Tibial nerve (tissue), 4 donors: ENCODE results near the gene SFT2D2. TPM values are rescaled to one million over a fixed set of nuclear protein-coding genes. Genes with fewer than 3 reads are reported as not detected.

Experiments
- DNase-seq, 2 donors: peaks; one replicate each; pipeline ENCODE4 v3.0.0-alpha.2; 2019; ENCODE audit warnings: low spot score in 2 of 2
- H3K27ac ChIP-seq, 4 donors: fragments of 200-600 bp; sonication (generic) in 3 of 4; one replicate each; pipeline ENCODE4 v1.5.1; 2017 to 2019; ENCODE audit warnings: mild to moderate bottlenecking in 1 of 4
- H3K27me3 ChIP-seq, 2 donors: fragments of 200-600 bp; sonication (generic) in 1 of 2; one replicate each; pipeline versions ENCODE4 v1.5.1 to v1.6.0; 2017 to 2019
- H3K36me3 ChIP-seq, 3 donors: fragments of 200-600 bp; sonication (generic); one replicate each; pipeline ENCODE4 v1.5.1; 2018 to 2019
- H3K4me1 ChIP-seq, 4 donors: fragments of 200-600 bp; sonication (generic) in 3 of 4; one replicate each; pipeline ENCODE4 v1.5.1; 2017 to 2019
- H3K4me3 ChIP-seq, 4 donors: fragments of 200-600 bp; sonication (generic) in 3 of 4; one replicate each; pipeline ENCODE4 v1.5.1; 2017 to 2019; ENCODE audit warnings: mild to moderate bottlenecking in 1 of 4, moderate library complexity in 1 of 4
- H3K9me3 ChIP-seq, 4 donors: fragments of 200-600 bp; sonication (generic) in 3 of 4; one replicate each; pipeline ENCODE4 v1.5.1; 2017 to 2019
- EP300 ChIP-seq, 2 donors: sonication (generic); formaldehyde crosslinking; IDR thresholded peaks; one replicate each; pipeline ENCODE4 v1.6.1; 2017; ENCODE audit warnings: antibody characterized with exemption in 2 of 2, mild to moderate bottlenecking in 1 of 2
- POLR2A ChIP-seq, 2 donors: fragments of 450-650 bp; IDR thresholded peaks; one replicate each; pipeline ENCODE4 v1.6.1; 2017; ENCODE audit warnings: antibody characterized with exemption in 2 of 2, mild to moderate bottlenecking in 2 of 2, moderate library complexity in 2 of 2
- WGBS, 2 donors: methylation state at CpG; one replicate each; pipeline ENCODE4 v1.1.5; 2018; 5-methylcytosine and 5-hydroxymethylcytosine counted together
- total RNA-seq, 4 donors: library from RNA; depleted of rRNA; stranded (reverse); fragments of >200 nt; gene quantifications; one replicate each; pipeline ENCODE4 v1.1.0, GENCODE V29; 2016
- TF ChIP-seq, protein P1 (sequence below), 5 experiments: fragments of 200-600 bp in 3 of 5; fragments of 450-650 bp in 2 of 5; sonication (generic) in 3 of 5; IDR thresholded peaks; one replicate each; pipeline ENCODE4 v1.5.1; 2016 to 2019; ENCODE audit warnings: antibody characterized with exemption in 5 of 5, mild to moderate bottlenecking in 3 of 5, moderate library complexity in 2 of 5

Gene SFT2D2
- total RNA-seq, 4 donors from 2014 or later, result 34.5 to 43.8 (median 42.2) TPM

DNA sequence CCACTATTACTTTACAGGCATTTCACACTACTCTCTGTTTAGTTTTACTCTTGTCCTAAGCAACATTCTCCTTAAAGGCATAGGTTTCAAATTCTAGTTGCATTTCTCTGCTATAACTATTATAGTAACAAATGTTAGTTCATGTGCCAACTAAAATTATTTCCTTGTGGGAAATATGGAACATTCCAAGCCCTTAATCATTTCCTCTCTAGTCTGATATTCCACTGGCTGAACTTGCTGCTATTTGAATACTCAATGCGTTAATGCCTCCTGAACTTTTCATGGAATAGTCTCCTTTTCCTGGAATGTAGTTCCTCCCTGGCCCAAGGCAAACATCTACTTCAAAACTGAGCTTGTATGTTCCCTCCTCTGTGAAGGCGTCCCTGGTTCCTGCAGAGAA lies 35.6 kb downstream of the SFT2D2 start:
- H3K27ac ChIP-seq, result no peak overlapping the region
- no peak for TF ChIP-seq EP300 (IDR thresholded peaks at IDR 0.05)
- TF ChIP-seq POLR2A (IDR thresholded peaks at IDR 0.05), result no peak
- TF ChIP-seq, protein P1, sequence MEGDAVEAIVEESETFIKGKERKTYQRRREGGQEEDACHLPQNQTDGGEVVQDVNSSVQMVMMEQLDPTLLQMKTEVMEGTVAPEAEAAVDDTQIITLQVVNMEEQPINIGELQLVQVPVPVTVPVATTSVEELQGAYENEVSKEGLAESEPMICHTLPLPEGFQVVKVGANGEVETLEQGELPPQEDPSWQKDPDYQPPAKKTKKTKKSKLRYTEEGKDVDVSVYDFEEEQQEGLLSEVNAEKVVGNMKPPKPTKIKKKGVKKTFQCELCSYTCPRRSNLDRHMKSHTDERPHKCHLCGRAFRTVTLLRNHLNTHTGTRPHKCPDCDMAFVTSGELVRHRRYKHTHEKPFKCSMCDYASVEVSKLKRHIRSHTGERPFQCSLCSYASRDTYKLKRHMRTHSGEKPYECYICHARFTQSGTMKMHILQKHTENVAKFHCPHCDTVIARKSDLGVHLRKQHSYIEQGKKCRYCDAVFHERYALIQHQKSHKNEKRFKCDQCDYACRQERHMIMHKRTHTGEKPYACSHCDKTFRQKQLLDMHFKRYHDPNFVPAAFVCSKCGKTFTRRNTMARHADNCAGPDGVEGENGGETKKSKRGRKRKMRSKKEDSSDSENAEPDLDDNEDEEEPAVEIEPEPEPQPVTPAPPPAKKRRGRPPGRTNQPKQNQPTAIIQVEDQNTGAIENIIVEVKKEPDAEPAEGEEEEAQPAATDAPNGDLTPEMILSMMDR (IDR thresholded peaks at IDR 0.05), result no peak
- 46 to 57% methylated on average over 2 of the region's 2 CpGs for WGBS, 2 donors
- H3K4me1 ChIP-seq, result peaks cover 0 to 14% (median 2%) of the 10 kb centered on the region in 4 donors
- peaks cover 0 to 12% (median 2%) of the 10 kb centered on the region in 4 donors for H3K9me3 ChIP-seq
- H3K27me3 ChIP-seq, result no peaks in the 10 kb centered on the region
- no peak for DNase-seq
- no peak overlapping the region for H3K4me3 ChIP-seq
- peaks cover 0 to 36% (median 0%) of the 10 kb centered on the region in 3 donors for H3K36me3 ChIP-seq

DNA sequence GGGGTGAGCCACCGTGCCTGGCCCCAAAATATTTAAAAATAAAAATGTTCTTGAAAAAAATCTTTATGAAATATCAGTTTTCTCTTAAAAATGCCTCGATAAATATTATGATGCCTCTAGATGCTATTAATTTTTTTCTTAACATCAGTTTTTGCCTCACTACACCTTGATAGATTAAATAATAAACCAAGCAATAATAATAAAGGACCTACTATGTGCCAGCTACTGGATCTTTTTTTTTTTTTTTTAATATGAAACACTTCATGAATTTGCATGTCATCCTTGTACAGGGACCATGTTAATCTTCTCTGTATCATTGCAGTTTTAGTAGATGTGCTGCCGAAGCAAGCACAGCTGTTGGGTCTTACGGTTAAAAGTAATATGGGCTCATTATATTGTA lies 37.3 kb downstream of the SFT2D2 start:
- H3K27me3 ChIP-seq, result no peaks in the 10 kb centered on the region
- WGBS, 2 donors, result 87 to 90% methylated on average over 4 of the region's 4 CpGs
- H3K9me3 ChIP-seq, result no peaks in the 10 kb centered on the region
- no peak for DNase-seq
- H3K4me3 ChIP-seq, result no peak overlapping the region
- H3K4me1 ChIP-seq, result peaks cover 0 to 14% (median 2%) of the 10 kb centered on the region in 4 donors
- peaks cover 0 to 23% (median 0%) of the 10 kb centered on the region in 3 donors for H3K36me3 ChIP-seq
- TF ChIP-seq EP300 (IDR thresholded peaks at IDR 0.05) (no peak), POLR2A (IDR thresholded peaks at IDR 0.05) (no peak)
- TF ChIP-seq, protein P1 (IDR thresholded peaks at IDR 0.05), result no peak
- H3K27ac ChIP-seq, result no peak overlapping the region

DNA sequence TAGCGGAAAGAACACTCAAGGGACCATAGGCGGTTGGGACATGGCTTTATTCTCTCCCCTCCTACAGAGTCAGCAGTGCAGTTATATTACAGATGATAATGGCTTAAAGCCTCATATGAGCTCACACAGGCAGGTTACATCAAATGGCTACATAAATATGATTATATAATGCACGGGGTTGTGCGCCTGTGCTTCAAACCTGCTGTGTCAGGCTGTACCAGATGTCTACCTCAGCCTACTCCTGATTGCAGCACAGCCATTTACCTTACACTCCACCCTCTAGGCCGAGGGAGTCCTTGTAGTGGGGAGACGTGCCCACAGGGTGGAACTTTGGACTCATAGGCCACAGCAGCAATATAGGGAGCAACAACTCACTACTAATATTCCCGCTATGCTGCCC lies 38.5 kb downstream of the SFT2D2 start:
- H3K27ac ChIP-seq, result no peak overlapping the region
- TF ChIP-seq POLR2A (IDR thresholded peaks at IDR 0.05) (no peak), EP300 (IDR thresholded peaks at IDR 0.05) (no peak)
- TF ChIP-seq, protein P1 (IDR thresholded peaks at IDR 0.05), result no peak
- 96 to 97% methylated on average over 7 of the region's 7 CpGs for WGBS, 2 donors
- no peak overlapping the region for H3K4me3 ChIP-seq
- DNase-seq, result no peak
- H3K27me3 ChIP-seq, result no peaks in the 10 kb centered on the region
- peaks cover 0 to 14% (median 2%) of the 10 kb centered on the region in 4 donors for H3K4me1 ChIP-seq
- H3K36me3 ChIP-seq, result peaks cover 0 to 29% (median 0%) of the 10 kb centered on the region in 3 donors
- no peaks in the 10 kb centered on the region for H3K9me3 ChIP-seq

DNA sequence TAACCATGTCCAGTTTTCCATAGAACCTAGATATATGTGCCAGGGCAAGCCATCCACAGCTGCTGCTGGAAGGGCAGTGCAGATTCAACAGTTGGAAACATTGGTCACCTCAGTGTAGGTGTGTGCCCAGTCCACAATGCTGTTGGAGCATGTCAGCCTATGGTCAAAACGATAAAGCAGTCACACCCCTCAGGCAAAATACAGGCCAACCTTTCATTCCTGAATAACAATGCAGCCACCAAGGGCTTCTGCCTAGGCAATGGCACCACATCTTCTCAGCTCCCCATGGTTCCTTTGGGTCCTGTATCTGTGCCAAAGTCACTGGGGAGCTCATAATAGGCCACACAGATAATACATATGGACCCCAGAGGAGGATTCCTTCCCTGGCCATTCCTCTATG lies 39.8 kb downstream of the SFT2D2 start:
- H3K4me3 ChIP-seq, result no peak overlapping the region
- H3K27ac ChIP-seq, result no peak overlapping the region
- peaks cover 0 to 13% (median 2%) of the 10 kb centered on the region in 4 donors for H3K4me1 ChIP-seq
- DNase-seq, result no peak
- peaks cover 0 to 42% (median 0%) of the 10 kb centered on the region in 3 donors for H3K36me3 ChIP-seq
- TF ChIP-seq, protein P1 (IDR thresholded peaks at IDR 0.05), result no peak
- TF ChIP-seq POLR2A (IDR thresholded peaks at IDR 0.05) (no peak), EP300 (IDR thresholded peaks at IDR 0.05) (no peak)
- no peaks in the 10 kb centered on the region for H3K9me3 ChIP-seq
- H3K27me3 ChIP-seq, result no peaks in the 10 kb centered on the region
- 86 to 95% methylated on average over 1 of the region's 1 CpG for WGBS, 2 donors

DNA sequence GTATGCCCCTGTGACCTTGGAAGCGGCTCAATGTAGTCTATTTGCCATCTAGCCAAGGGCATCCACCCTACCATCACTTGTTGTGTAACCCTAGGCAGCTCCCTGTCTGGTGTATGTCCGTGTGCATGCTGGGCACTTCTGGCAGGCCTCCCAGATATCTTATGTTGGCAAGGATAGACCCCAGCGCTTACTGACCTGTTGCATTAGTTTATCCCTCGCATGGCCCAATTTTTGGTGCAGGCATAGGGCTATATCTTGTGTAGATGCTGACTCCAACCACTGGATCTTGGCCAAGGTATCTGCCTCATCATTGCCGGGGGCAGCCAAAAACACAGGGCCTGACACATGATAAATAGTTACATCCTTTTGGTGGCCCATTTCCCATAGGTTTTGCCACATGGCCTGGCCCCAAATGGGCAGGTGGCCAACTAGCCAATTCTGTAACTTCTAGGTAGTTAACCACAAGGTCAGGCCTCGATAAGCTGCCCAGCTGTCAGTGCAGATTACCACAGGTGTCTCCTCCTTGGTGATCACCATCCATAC lies 40.9 kb downstream of the SFT2D2 start:
- H3K27me3 ChIP-seq, result no peaks in the 10 kb centered on the region
- no peak overlapping the region for H3K4me3 ChIP-seq
- peaks cover 0 to 39% (median 0%) of the 10 kb centered on the region in 3 donors for H3K36me3 ChIP-seq
- 81 to 89% methylated on average over 6 of the region's 6 CpGs for WGBS, 2 donors
- H3K9me3 ChIP-seq, result no peaks in the 10 kb centered on the region
- no peak overlapping the region for H3K27ac ChIP-seq
- TF ChIP-seq EP300 (IDR thresholded peaks at IDR 0.05) (no peak), POLR2A (IDR thresholded peaks at IDR 0.05) (no peak)
- TF ChIP-seq, protein P1 (IDR thresholded peaks at IDR 0.05), result no peak
- no peak for DNase-seq
- peaks cover 0 to 4% (median 2%) of the 10 kb centered on the region in 4 donors for H3K4me1 ChIP-seq
